Testis (tissue), 3 donors: ENCODE measurements around the gene SLIT3. TPM values are rescaled to one million over a fixed set of nuclear protein-coding genes. Genes with fewer than 3 reads are reported as not detected.

ENCODE experiments used
- DNase-seq: peaks from one replicate; pipeline ENCODE4 v3.0.0-alpha.2; 2019
- H3K27ac ChIP-seq, 2 donors: fragments of 200-600 bp; sonication (generic); one replicate each; pipeline ENCODE4 v1.5.1; 2019
- H3K27me3 ChIP-seq: fragments of 200-600 bp; sonication (generic); one replicate; pipeline ENCODE4 v1.5.1; 2019
- H3K36me3 ChIP-seq: fragments of 200-600 bp; sonication (generic); one replicate; pipeline ENCODE4 v1.5.1; 2017; ENCODE audit warnings: low read depth; ENCODE audit errors: missing control alignments
- H3K4me1 ChIP-seq: fragments of 200-600 bp; sonication (generic); one replicate; pipeline ENCODE4 v1.5.1; 2019
- H3K4me3 ChIP-seq, 2 donors: fragments of 200-600 bp; sonication (generic); one replicate each; pipeline ENCODE4 v1.5.1; 2017 to 2019
- H3K9me3 ChIP-seq: fragments of 200-600 bp; sonication (generic); one replicate; pipeline ENCODE4 v1.5.1; 2017
- CTCF ChIP-seq, 3 experiments: fragments of 450-650 bp in 2 of 3; fragments of 200-600 bp in 1 of 3; sonication (generic) in 1 of 3; IDR thresholded peaks; one replicate each; pipeline ENCODE4 v1.5.1; 2016 to 2019; ENCODE audit warnings: antibody characterized with exemption in 3 of 3, mild to moderate bottlenecking in 2 of 3, moderate library complexity in 1 of 3
- POLR2A ChIP-seq: fragments of 450-650 bp; IDR thresholded peaks from one replicate; pipeline ENCODE4 v1.6.1; 2017; ENCODE audit warnings: antibody characterized with exemption, mild to moderate bottlenecking, moderate library complexity
- WGBS, 2 donors: methylation state at CpG; one replicate each; pipeline ENCODE4 v1.1.5; 2018; 5-methylcytosine and 5-hydroxymethylcytosine counted together
- intact Hi-C: fragments of 100-400 bp; cut with DNase I; formaldehyde crosslinking; loops from one replicate; pipeline ENCODE4 v1.15.1; 2023; ENCODE audit warnings: low total_unique reads
- polyA plus RNA-seq: library from polyadenylated mRNA; stranded (reverse); fragments of 350-450 nt; fragmentation: Illumina TruSeq; extraction: RNeasy Lipid Tissue Mini Kit (QIAGEN cat#74804); gene quantifications from one replicate; pipeline ENCODE4 v1.2.3, GENCODE V29; 2014; ENCODE audit warnings: low read depth, low replicate concordance; ENCODE audit not compliant: insufficient read depth
- total RNA-seq, 2 donors: library from RNA; depleted of rRNA; stranded (reverse); fragments of >200 nt; gene quantifications; one replicate each; pipeline ENCODE4 v1.2.3, GENCODE V29; 2016

SLIT3 gene
- total and polyA plus RNA-seq, 3 donors from 2014 or later, result 4.8 to 23.2 (median 7.8) TPM

GRCh38 chr5:169048181-169049125, 252.5 kb downstream of the SLIT3 start:
- TF ChIP-seq POLR2A, result no peak
- TF ChIP-seq CTCF (IDR thresholded peaks at IDR 0.05), result no peak
- Histone ChIP-seq H3K27me3 (no peaks in the 10 kb centered on the region), H3K27ac (no peak overlapping the region), H3K4me1 (no peaks in the 10 kb centered on the region), H3K9me3 (no peaks in the 10 kb centered on the region), H3K36me3 (no peaks in the 10 kb centered on the region), H3K4me3 (no peak overlapping the region)
- no peak for DNase-seq
- WGBS, 2 donors, result 90 to 93% methylated on average over 14 of the region's 14 CpGs
- intact Hi-C loops, result no loop called here

GRCh38 chr5:169044962-169045361, 256.0 kb downstream of the SLIT3 start:
- no peaks in the 10 kb centered on the region for H3K4me1 ChIP-seq
- WGBS, 2 donors, result 79% methylated on average over 6 of the region's 6 CpGs
- DNase-seq, result no peak
- no peak for TF ChIP-seq POLR2A
- TF ChIP-seq CTCF (IDR thresholded peaks at IDR 0.05), result no peak
- no peak overlapping the region for H3K4me3 ChIP-seq
- no peak overlapping the region for H3K27ac ChIP-seq
- H3K27me3 ChIP-seq, result no peaks in the 10 kb centered on the region
- intact Hi-C loops, result no loop called here
- H3K9me3 ChIP-seq, result no peaks in the 10 kb centered on the region
- H3K36me3 ChIP-seq, result no peaks in the 10 kb centered on the region

GRCh38 chr5:169041180-169041579, 259.8 kb downstream of the SLIT3 start:
- Histone ChIP-seq H3K36me3 (no peaks in the 10 kb centered on the region), H3K27me3 (no peaks in the 10 kb centered on the region), H3K27ac (no peak overlapping the region), H3K4me3 (no peak overlapping the region), H3K9me3 (no peaks in the 10 kb centered on the region), H3K4me1 (no peaks in the 10 kb centered on the region)
- DNase-seq, result no peak
- TF ChIP-seq CTCF (IDR thresholded peaks at IDR 0.05) (no peak), POLR2A (no peak)
- intact Hi-C loops, result no loop called here
- 89 to 96% methylated on average over 7 of the region's 7 CpGs for WGBS, 2 donors

GRCh38 chr5:169039592-169039991, 261.3 kb downstream of the SLIT3 start:
- Histone ChIP-seq H3K4me1 (no peaks in the 10 kb centered on the region), H3K36me3 (no peaks in the 10 kb centered on the region), H3K9me3 (no peaks in the 10 kb centered on the region), H3K27me3 (no peaks in the 10 kb centered on the region), H3K4me3 (no peak overlapping the region), H3K27ac (no peak overlapping the region)
- DNase-seq, result no peak
- intact Hi-C loops, result no loop called here
- 83 to 90% methylated on average over 6 of the region's 6 CpGs for WGBS, 2 donors
- TF ChIP-seq CTCF (IDR thresholded peaks at IDR 0.05), result no peak
- no peak for TF ChIP-seq POLR2A
